HEK293T (cell line): ENCODE data around the gene MBNL2.

ENCODE experiments used
- ARNT ChIP-seq: fragments of 450-650 bp; IDR thresholded peaks from 2 replicates; pipeline ENCODE4 v1.6.1; 2017; ENCODE audit warnings: mild to moderate bottlenecking
- BHLHE40 ChIP-seq: fragments of 450-650 bp; IDR thresholded peaks from 2 replicates; pipeline ENCODE4 v1.6.1; 2016; ENCODE audit warnings: mild to moderate bottlenecking, moderate library complexity, borderline replicate concordance
- CTBP1 ChIP-seq: fragments of 450-650 bp; IDR thresholded peaks from 2 replicates; pipeline ENCODE4 v1.6.1; 2016; ENCODE audit warnings: borderline replicate concordance
- ELF4 ChIP-seq: fragments of 450-650 bp; IDR thresholded peaks from 2 replicates; pipeline ENCODE4 v1.6.1; 2017; ENCODE audit warnings: antibody characterized with exemption
- FOXA1 ChIP-seq: fragments of 450-650 bp; IDR thresholded peaks from 2 replicates; pipeline ENCODE4 v1.6.1; 2016; ENCODE audit warnings: mild to moderate bottlenecking
- HDGF ChIP-seq: fragments of 450-650 bp; IDR thresholded peaks from 2 replicates; pipeline ENCODE4 v1.6.1; 2017; ENCODE audit warnings: antibody characterized with exemption, borderline replicate concordance
- L3MBTL2 ChIP-seq: fragments of 450-650 bp; conservative IDR thresholded peaks from 2 replicates; pipeline ENCODE4 v1.6.1; 2016; ENCODE audit warnings: mild to moderate bottlenecking
- LEF1 ChIP-seq: fragments of 450-650 bp; IDR thresholded peaks from 2 replicates; pipeline ENCODE4 v1.6.1; 2017; ENCODE audit warnings: mild to moderate bottlenecking, borderline replicate concordance
- NFRKB ChIP-seq: fragments of 450-650 bp; IDR thresholded peaks from 2 replicates; pipeline ENCODE4 v1.6.1; 2016; ENCODE audit warnings: mild to moderate bottlenecking, moderate library complexity
- PKNOX1 ChIP-seq: fragments of 450-650 bp; IDR thresholded peaks from 2 replicates; pipeline ENCODE4 v1.6.1; 2016
- SP1 ChIP-seq: fragments of 450-650 bp; IDR thresholded peaks from 2 replicates; pipeline ENCODE4 v1.6.1; 2017
- TARDBP ChIP-seq: fragments of 450-650 bp; IDR thresholded peaks from 2 replicates; pipeline ENCODE4 v1.6.1; 2016
- ZNF384 ChIP-seq: fragments of 450-650 bp; IDR thresholded peaks from 2 replicates; pipeline ENCODE4 v1.6.1; 2016

- TF ChIP-seq FOXA1 (no peak), LEF1 (no peak), ELF4 (no peak), TARDBP (no peak), ZNF384 (no peak), L3MBTL2 (no peak), SP1 (no peak), ARNT (no peak), BHLHE40 (no peak), NFRKB (no peak), CTBP1 (no peak), HDGF (no peak), PKNOX1 (no peak)
Measured at GRCh38 chr13:97327086-97327485, 105.0 kb downstream of the MBNL2 start.
